Lower leg skin (tissue), 3 donors: ENCODE measurements around the gene PACSIN2.
"Not testable (repeated sequence)": the region's sequence is repeated elsewhere in the genome, so short reads cannot be mapped to it uniquely, and the experiment has no call there.

ENCODE experiments used
- CTCF ChIP-seq, 3 donors: fragments of 450-650 bp; IDR thresholded peaks; one replicate each; pipeline ENCODE4 v1.5.1; 2016; ENCODE audit warnings: antibody characterized with exemption in 3 of 3, mild to moderate bottlenecking in 3 of 3, moderate library complexity in 2 of 3
- POLR2A ChIP-seq, 2 donors: fragments of 450-650 bp; IDR thresholded peaks; one replicate each; pipeline ENCODE4 v1.6.1; 2016 to 2017; ENCODE audit warnings: antibody characterized with exemption in 2 of 2, mild to moderate bottlenecking in 1 of 2, moderate library complexity in 1 of 2

- TF ChIP-seq CTCF, POLR2A (IDR thresholded peaks at IDR 0.05): not testable (repeated sequence)
Observed at GRCh38 chr22:42953751-42954150, 61.2 kb downstream of the PACSIN2 start.
